Duodenal mucosa (tissue), 2 donors: ENCODE measurements around the gene SPPL2B.

Experiments
- H3K27ac ChIP-seq: one replicate; pipeline ENCODE4 v1.7.0; 2013; ENCODE audit warnings: low read depth, low read length
- H3K27me3 ChIP-seq, 2 donors: one replicate each; pipeline ENCODE4 v1.7.0; 2013; ENCODE audit warnings: low read length in 2 of 2, control low read depth in 1 of 2; ENCODE audit not compliant: insufficient read depth in 2 of 2, control insufficient read depth in 1 of 2
- H3K36me3 ChIP-seq, 2 donors: one replicate each; pipeline ENCODE4 v1.7.0; 2013; ENCODE audit warnings: low read length in 2 of 2, control low read depth in 1 of 2; ENCODE audit not compliant: insufficient read depth in 2 of 2, control insufficient read depth in 1 of 2
- H3K4me1 ChIP-seq, 2 donors: one replicate each; pipeline ENCODE4 v1.7.0; 2013; ENCODE audit warnings: low read length in 2 of 2, control low read depth in 1 of 2; ENCODE audit not compliant: insufficient read depth in 2 of 2, control insufficient read depth in 1 of 2
- H3K4me3 ChIP-seq, 2 donors: one replicate each; pipeline ENCODE4 v1.7.0; 2013; ENCODE audit warnings: low read length in 2 of 2, low read depth in 1 of 2
- H3K9ac ChIP-seq, 2 donors: one replicate each; pipeline ENCODE4 v1.7.0; 2013; ENCODE audit warnings: low read length in 2 of 2, low read depth in 1 of 2
- H3K9me3 ChIP-seq, 2 donors: one replicate each; pipeline ENCODE4 v1.7.0; 2013; ENCODE audit warnings: low read length in 2 of 2, control low read depth in 1 of 2; ENCODE audit not compliant: control insufficient read depth in 1 of 2

The SPPL2B gene

GRCh38 chr19:2323707-2324106 is 4.8 kb upstream of the SPPL2B start:
- Histone ChIP-seq H3K27me3 (no peaks in the 10 kb centered on the region), H3K4me3 (no peak overlapping the region)

GRCh38 chr19:2324220-2324948 is 4.1 kb upstream of the SPPL2B start:
- H3K9ac ChIP-seq = no peak overlapping the region
- H3K9me3 ChIP-seq = no peaks in the 10 kb centered on the region
- peaks cover 5 to 21% of the 10 kb centered on the region in 2 donors for H3K4me1 ChIP-seq
- no peaks in the 10 kb centered on the region for H3K27me3 ChIP-seq
- no peak overlapping the region for H3K27ac ChIP-seq
- H3K36me3 ChIP-seq = peaks cover 0 to 36% of the 10 kb centered on the region in 2 donors
- H3K4me3 ChIP-seq = no peak overlapping the region

More at GRCh38 chr19:2323707-2324106, 4.8 kb upstream of the SPPL2B start:
- H3K9ac ChIP-seq = no peak overlapping the region
- peaks cover 4 to 16% of the 10 kb centered on the region in 2 donors for H3K4me1 ChIP-seq
- H3K9me3 ChIP-seq = no peaks in the 10 kb centered on the region
- H3K36me3 ChIP-seq = peaks cover 0 to 36% of the 10 kb centered on the region in 2 donors
- no peak overlapping the region for H3K27ac ChIP-seq

- no peaks in the 10 kb centered on the region for H3K27me3 ChIP-seq
- peaks cover 9 to 30% of the 10 kb centered on the region in 2 donors for H3K4me1 ChIP-seq
- H3K27ac ChIP-seq = no peak overlapping the region
- H3K4me3 ChIP-seq = no peak overlapping the region
- peaks cover 0 to 36% of the 10 kb centered on the region in 2 donors for H3K36me3 ChIP-seq
- H3K9ac ChIP-seq = no peak overlapping the region
- no peaks in the 10 kb centered on the region for H3K9me3 ChIP-seq
Observed at GRCh38 chr19:2325281-2326046, 3.0 kb upstream of the SPPL2B start.

- peak overlapping the region in 1 of 2 donors; percentile 86 for H3K9ac ChIP-seq
- H3K36me3 ChIP-seq = peaks cover 0 to 32% of the 10 kb centered on the region in 2 donors
- no peaks in the 10 kb centered on the region for H3K9me3 ChIP-seq
- no peaks in the 10 kb centered on the region for H3K27me3 ChIP-seq
- H3K4me1 ChIP-seq = peaks cover 19 to 43% of the 10 kb centered on the region in 2 donors
- H3K4me3 ChIP-seq = peak overlapping the region in 1 of 2 donors; percentile 91
- no peak overlapping the region for H3K27ac ChIP-seq
Observed at GRCh38 chr19:2326699-2327360, 1.7 kb upstream of the SPPL2B start.

DNA sequence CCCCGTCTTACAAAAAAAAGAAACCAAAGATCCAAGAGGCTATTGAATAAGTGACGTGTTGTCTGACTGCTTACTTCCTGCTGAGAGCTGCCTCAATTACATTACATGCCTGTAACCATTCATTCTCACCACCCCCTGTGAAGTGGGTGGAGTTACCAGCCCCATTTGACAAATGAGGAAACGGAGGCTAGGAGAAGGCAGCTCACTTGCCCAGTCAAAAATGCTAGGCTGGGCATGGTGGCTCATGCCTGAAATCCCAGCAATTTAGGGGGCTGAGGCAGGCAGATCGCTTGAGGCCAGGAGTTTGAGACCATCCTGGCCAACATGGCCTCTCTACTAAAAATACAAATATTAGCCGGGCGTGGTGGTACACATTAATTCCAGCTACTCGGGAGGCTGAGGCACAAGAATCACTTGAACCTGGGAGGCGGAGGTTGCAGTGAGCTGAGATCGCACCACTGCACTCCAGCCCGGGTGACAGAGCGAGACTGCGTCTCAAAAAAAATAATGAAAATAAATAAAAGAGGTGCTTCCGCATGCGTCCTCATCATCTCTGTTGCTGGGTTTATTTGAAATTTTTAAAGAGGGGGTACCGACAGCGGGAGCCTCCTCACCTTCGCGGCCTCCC is 597 bp upstream of the SPPL2B start:
- Histone ChIP-seq H3K36me3 (peaks cover 0 to 27% of the 10 kb centered on the region in 2 donors), H3K9me3 (no peaks in the 10 kb centered on the region), H3K4me3 (peak overlapping the region; percentile 91 to 94), H3K27me3 (no peaks in the 10 kb centered on the region), H3K27ac (peak overlapping the region; percentile 58), H3K9ac (peak overlapping the region; percentile 86 to 94), H3K4me1 (peaks cover 29 to 52% of the 10 kb centered on the region in 2 donors)

DNA sequence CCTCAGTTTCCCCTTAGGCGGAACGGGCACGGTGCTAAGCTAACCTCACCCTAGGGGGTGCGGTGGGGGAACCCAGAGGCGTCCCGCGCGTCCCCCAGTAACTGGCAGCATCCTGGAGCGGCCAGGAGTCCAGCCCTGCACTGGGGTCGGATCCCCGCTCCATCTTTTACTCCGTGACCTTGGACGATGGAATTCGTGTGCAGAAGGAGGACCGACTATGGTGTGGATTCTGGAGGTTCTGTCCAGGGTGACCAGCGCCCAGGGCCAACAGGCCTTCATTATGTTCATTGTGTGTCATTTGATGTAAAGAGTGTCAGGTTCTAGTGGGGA is 630 bp downstream of the SPPL2B start:
- Histone ChIP-seq H3K4me3 (peak overlapping the region; percentile 91 to 94), H3K9ac (peak overlapping the region; percentile 86 to 94), H3K27ac (peak overlapping the region; percentile 84), H3K9me3 (no peaks in the 10 kb centered on the region), H3K4me1 (peaks cover 38 to 62% of the 10 kb centered on the region in 2 donors), H3K27me3 (no peaks in the 10 kb centered on the region), H3K36me3 (peaks cover 0 to 21% of the 10 kb centered on the region in 2 donors)

DNA sequence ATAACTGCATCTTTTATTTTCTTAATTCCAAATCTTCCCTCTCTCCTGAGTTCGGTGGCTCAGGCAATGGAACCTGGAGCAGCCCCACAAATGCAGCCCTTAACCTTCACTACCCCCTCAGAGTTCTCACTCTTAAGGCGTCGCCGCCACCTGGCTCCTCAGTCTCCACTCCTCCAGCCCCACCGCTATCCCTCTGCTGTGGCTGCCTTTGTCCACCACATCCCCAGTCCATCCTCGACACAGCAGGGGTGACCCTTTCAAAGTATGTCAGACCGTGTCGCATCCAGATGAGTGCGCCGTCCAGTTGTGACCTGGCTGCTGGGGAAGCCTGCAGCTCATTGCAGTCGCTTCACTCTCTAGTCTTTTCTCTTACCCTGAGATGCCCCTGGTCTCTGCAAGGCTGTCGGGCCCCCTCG is 1.0 kb downstream of the SPPL2B start:
- Histone ChIP-seq H3K27ac (peak overlapping the region; percentile 84), H3K27me3 (no peaks in the 10 kb centered on the region), H3K4me3 (peak overlapping the region; percentile 91 to 94), H3K36me3 (peaks cover 0 to 17% of the 10 kb centered on the region in 2 donors), H3K4me1 (peaks cover 42 to 66% of the 10 kb centered on the region in 2 donors), H3K9ac (peak overlapping the region; percentile 86 to 94), H3K9me3 (no peaks in the 10 kb centered on the region)

DNA sequence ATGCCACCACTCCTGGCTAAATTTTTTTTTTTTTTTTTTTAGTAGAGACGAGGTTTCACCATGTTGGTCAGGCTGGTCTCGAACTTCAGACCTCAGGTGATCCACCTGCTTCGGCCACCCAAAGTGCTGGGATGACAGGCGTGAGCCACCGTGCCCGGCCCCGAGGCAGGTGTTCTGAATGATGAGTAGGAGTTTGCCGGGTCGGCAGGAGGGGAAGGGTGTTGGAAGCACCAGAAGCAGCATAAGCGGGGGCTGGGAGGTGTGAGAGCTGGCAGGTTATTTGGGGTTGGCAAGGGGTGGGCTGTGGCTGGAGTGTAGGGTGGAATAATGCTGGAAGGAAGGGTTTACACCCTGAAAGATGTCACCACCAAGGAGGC is 1.8 kb downstream of the SPPL2B start:
- Histone ChIP-seq H3K9ac (peak overlapping the region; percentile 72 to 94), H3K36me3 (peaks cover 0 to 9% of the 10 kb centered on the region in 2 donors), H3K27me3 (no peaks in the 10 kb centered on the region), H3K4me1 (peaks cover 42 to 64% of the 10 kb centered on the region in 2 donors), H3K4me3 (peak overlapping the region; percentile 26 to 44), H3K9me3 (no peaks in the 10 kb centered on the region), H3K27ac (peak overlapping the region; percentile 87)

GRCh38 chr19:2330632-2331284 is 2.3 kb downstream of the SPPL2B start:
- H3K27me3 ChIP-seq = no peaks in the 10 kb centered on the region
- H3K4me1 ChIP-seq = peaks cover 42 to 62% of the 10 kb centered on the region in 2 donors
- peak overlapping the region; percentile 87 for H3K27ac ChIP-seq
- H3K4me3 ChIP-seq = peak overlapping the region; percentile 26 to 44
- H3K9ac ChIP-seq = peak overlapping the region; percentile 72 to 94
- H3K9me3 ChIP-seq = no peaks in the 10 kb centered on the region
- H3K36me3 ChIP-seq = peaks cover 0 to 4% of the 10 kb centered on the region in 2 donors
